MCF 10A (cell line): ENCODE data around the gene MFSD6L. TPM values are rescaled to one million over a fixed set of nuclear protein-coding genes. Genes with fewer than 3 reads are reported as not detected.

ENCODE experiments used
- BruUV-seq: library from RNA; stranded (reverse); fragments of 400-500 nt; replicated peaks from 2 replicates; lab custom pipeline; 2021; lab: Mats Ljungman, UMichigan
- CTCF ChIA-PET: fragments of 300-600 bp; sonication (Branson Sonifier 250); formaldehyde crosslinking; extraction: SDS; loops from one replicate; lab custom pipeline; 2021; ENCODE audit warnings: antibody characterized with exemption, inconsistent platforms; lab: Yijun Ruan, JAX
- POLR2A ChIA-PET: fragments of 300-600, 350-650 bp; sonication (Branson Sonifier 250); formaldehyde crosslinking; extraction: SDS; loops from one replicate; lab custom pipeline; 2020; ENCODE audit warnings: antibody characterized with exemption, inconsistent platforms; lab: Yijun Ruan, JAX
- DNase-seq: peaks from one replicate; pipeline ENCODE4 v3.0.0-alpha.2; 2018; ENCODE audit not compliant: unreplicated experiment
- H3K27ac Mint-ChIP-seq: one replicate; pipeline ENCODE4 v1.8.0; 2022; ENCODE audit warnings: mild to moderate bottlenecking, low read depth, mixed read lengths; ENCODE audit not compliant: unreplicated experiment
- H3K27me3 Mint-ChIP-seq: one replicate; pipeline ENCODE4 v1.8.0; 2022; ENCODE audit warnings: mixed read lengths; ENCODE audit not compliant: insufficient read depth, unreplicated experiment
- H3K36me3 Mint-ChIP-seq: one replicate; pipeline ENCODE4 v1.8.0; 2022; ENCODE audit warnings: mild to moderate bottlenecking, moderate library complexity, mixed read lengths; ENCODE audit not compliant: insufficient read depth, unreplicated experiment
- H3K4me1 Mint-ChIP-seq: one replicate; pipeline ENCODE4 v1.8.0; 2022; ENCODE audit warnings: mixed read lengths; ENCODE audit not compliant: insufficient read depth, unreplicated experiment
- H3K4me3 Mint-ChIP-seq: one replicate; pipeline ENCODE4 v1.8.0; 2022; ENCODE audit warnings: mild to moderate bottlenecking, moderate library complexity, mixed read lengths; ENCODE audit not compliant: unreplicated experiment
- H3K9me3 Mint-ChIP-seq: one replicate; pipeline ENCODE4 v1.8.0; 2022; ENCODE audit warnings: mixed read lengths; ENCODE audit not compliant: unreplicated experiment
- intact Hi-C: fragments of 100-400 bp; cut with micrococcal nuclease; formaldehyde crosslinking; loops from 2 replicates; pipeline ENCODE4 v1.14.1; 2022
- total RNA-seq: library from RNA; stranded (reverse); gene quantifications from 2 replicates; pipeline ENCODE4 v1.2.3, GENCODE V29; 2022
- TF ChIP-seq, protein P1 (sequence below): fragments of 200-600 bp; IDR thresholded peaks from one replicate; pipeline ENCODE4 v1.8.0; 2022; ENCODE audit warnings: antibody characterized with exemption, mild to moderate bottlenecking; ENCODE audit not compliant: unreplicated experiment

MFSD6L gene
- total RNA-seq, 1 experiment from 2014 or later: not detected

DNA sequence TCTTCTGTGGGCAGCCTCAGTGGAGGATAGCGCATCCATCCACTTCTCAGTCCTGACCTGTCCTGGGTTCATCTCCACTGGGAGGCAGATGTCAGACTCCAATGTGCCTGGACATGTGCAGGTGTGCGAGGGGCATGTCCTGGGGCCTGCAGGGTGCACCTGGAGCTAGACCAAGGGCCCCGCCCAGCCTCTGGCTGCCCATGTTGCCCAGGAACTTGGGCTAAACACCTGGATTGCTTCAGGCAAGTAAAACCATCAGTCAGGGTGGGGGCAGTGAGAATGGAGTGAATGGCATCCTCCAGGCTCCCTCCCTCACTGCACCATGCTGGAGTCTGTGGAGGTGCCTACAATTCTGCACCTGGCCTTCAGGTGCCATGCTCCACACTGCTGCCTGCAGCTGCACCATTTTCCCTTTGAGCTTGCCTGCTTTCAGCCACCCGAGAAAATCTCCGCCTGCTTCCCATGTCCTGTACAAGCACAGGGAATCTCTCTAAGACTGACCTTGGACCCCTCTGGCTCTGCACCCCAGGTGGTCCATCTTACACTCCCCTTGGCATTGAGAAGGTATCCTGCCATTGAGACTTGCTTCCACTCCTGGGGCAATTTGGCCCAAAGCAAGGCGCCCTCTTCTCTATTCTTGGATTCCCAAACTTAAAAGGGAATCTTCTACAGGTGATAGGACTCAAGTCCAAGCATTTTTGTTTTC, 2.1 kb upstream of the MFSD6L start:
- BruUV-seq: no TSS peak
- intact Hi-C loops: no loop called here

DNA sequence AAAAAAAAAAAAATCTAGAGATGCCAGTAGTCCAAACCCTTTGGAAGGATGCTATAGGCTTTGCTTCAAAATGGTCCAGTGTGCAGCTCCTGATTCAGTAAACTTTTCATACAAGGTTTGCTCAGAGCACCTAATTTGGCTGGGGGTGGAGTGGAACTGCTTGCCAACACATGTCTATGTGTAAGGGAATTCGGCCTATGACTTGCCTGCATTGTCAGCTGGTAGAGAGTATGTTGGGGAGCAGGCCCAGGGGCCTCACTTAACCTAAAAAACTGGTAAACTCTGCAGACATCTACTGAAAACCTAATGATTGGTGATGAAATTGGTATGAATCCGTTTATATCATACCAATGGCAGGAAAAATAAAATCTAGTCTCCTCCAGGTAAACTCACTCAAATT, 1.5 kb upstream of the MFSD6L start:
- ChIA-PET CTCF (interaction anchor here (0.8 to 1.9 kb wide), 2 partner anchors 15 to 48 kb away, joined by 3 to 15 read pairs; no protein-coding TSS in a partner anchor), POLR2A (no interaction called here)
- no peaks in the 10 kb centered on the region for H3K36me3 Mint-ChIP-seq
- intact Hi-C loops: no loop called here
- no peaks in the 10 kb centered on the region for H3K9me3 Mint-ChIP-seq
- H3K4me1 Mint-ChIP-seq: no peaks in the 10 kb centered on the region
- no peak for DNase-seq
- BruUV-seq: no TSS peak
- TF ChIP-seq, protein P1, sequence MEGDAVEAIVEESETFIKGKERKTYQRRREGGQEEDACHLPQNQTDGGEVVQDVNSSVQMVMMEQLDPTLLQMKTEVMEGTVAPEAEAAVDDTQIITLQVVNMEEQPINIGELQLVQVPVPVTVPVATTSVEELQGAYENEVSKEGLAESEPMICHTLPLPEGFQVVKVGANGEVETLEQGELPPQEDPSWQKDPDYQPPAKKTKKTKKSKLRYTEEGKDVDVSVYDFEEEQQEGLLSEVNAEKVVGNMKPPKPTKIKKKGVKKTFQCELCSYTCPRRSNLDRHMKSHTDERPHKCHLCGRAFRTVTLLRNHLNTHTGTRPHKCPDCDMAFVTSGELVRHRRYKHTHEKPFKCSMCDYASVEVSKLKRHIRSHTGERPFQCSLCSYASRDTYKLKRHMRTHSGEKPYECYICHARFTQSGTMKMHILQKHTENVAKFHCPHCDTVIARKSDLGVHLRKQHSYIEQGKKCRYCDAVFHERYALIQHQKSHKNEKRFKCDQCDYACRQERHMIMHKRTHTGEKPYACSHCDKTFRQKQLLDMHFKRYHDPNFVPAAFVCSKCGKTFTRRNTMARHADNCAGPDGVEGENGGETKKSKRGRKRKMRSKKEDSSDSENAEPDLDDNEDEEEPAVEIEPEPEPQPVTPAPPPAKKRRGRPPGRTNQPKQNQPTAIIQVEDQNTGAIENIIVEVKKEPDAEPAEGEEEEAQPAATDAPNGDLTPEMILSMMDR: no peak
- H3K27ac Mint-ChIP-seq: no peak overlapping the region
- no peak overlapping the region for H3K4me3 Mint-ChIP-seq
- H3K27me3 Mint-ChIP-seq: no peaks in the 10 kb centered on the region

More for the DNA sequence above, 2.1 kb upstream of the MFSD6L start:
- H3K4me3 Mint-ChIP-seq: no peak overlapping the region
- H3K36me3 Mint-ChIP-seq: no peaks in the 10 kb centered on the region
- DNase-seq: no peak
- CTCF ChIA-PET: interaction anchor here (0.7 kb wide), 1 partner anchor 382 kb away, joined by 3 read pairs; no protein-coding TSS in a partner anchor
- H3K27ac Mint-ChIP-seq: no peak overlapping the region
- no peaks in the 10 kb centered on the region for H3K9me3 Mint-ChIP-seq
- no peaks in the 10 kb centered on the region for H3K27me3 Mint-ChIP-seq
- TF ChIP-seq, protein P1: no peak
- POLR2A ChIA-PET: no interaction called here
- H3K4me1 Mint-ChIP-seq: no peaks in the 10 kb centered on the region

DNA sequence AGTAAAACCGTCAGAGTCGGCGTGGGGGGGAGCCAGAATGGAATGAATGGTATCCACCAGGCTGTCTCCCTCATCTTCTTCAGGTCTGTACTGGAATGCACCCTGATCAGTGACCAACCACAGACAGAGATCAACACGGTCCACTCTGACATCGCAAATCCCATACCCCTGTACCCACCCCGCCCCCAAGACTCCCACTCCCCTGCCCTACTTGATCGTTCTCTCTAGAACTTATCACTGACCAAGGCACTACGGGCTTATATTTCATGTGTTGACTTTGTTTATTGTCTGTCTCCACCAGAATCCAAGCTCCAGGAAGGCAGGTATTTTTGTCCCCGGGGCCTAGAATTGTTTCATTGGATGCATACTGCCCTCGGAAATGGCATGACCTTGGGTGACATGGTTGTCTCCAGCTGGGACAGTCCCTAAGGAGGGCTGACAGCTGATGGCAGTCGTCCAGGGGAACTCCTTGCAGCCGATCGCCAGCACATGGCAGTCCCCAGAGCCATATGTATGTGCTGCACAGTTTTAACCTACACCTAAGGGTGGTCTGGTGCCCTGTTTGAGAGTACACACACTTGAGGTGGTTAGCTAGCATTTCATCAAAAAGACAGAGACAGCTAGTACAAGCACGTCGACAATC, 526 bp upstream of the MFSD6L start:
- Mint-ChIP-seq H3K27ac (no peak overlapping the region), H3K9me3 (no peaks in the 10 kb centered on the region), H3K4me1 (no peaks in the 10 kb centered on the region), H3K27me3 (no peaks in the 10 kb centered on the region), H3K4me3 (no peak overlapping the region), H3K36me3 (no peaks in the 10 kb centered on the region)
- TF ChIP-seq, protein P1: no peak
- DNase-seq: no peak
- CTCF ChIA-PET: interaction anchor here (0.8 to 1.9 kb wide), 2 partner anchors 14 to 47 kb away, joined by 3 to 15 read pairs; no protein-coding TSS in a partner anchor
- intact Hi-C loops: no loop called here
- no TSS peak for BruUV-seq
- POLR2A ChIA-PET: no interaction called here

DNA sequence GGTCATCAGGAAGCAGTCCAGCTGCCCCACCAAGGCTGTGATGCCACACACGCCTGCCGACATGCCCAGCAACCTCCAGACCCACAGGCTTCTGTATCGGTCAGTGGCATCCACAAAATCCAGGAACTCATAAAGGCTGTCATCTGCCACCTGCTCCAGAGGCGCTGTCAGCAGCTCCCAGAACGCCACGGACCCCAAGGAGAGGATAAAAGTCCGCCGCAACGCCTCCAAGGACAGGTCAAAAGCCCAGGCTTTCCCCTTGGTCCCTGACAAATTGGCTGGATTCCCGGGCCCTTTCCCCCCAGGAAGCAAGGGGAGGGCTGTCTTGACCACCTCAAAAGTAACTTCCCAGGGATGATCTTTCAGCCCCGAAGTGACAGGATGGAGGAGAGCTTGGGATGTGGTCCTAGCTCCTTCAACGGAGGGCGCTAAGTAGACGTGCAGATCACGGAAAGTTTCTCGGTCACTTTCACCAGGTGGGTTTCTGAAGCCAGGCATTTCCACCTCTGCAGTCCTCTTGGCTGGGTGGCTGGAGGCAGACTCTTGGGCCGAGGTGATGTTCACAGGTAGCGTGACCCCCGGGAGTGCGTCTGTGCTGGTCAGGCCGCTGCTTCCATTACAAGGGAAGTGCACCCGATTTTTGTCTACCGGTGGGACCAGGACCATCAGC, 854 bp downstream of the MFSD6L start:
- ChIA-PET CTCF (interaction anchor here (0.6 to 1.9 kb wide), 5 partner anchors 13 to 91 kb away, joined by 3 to 15 read pairs (median 4); no protein-coding TSS in a partner anchor), POLR2A (interaction anchor here (0.6 kb wide), 1 partner anchor 447 kb away, joined by 3 read pairs; no protein-coding TSS in a partner anchor)
- H3K36me3 Mint-ChIP-seq: no peaks in the 10 kb centered on the region
- H3K27me3 Mint-ChIP-seq: no peaks in the 10 kb centered on the region
- DNase-seq: no peak
- no peak overlapping the region for H3K4me3 Mint-ChIP-seq
- H3K4me1 Mint-ChIP-seq: no peaks in the 10 kb centered on the region
- TF ChIP-seq, protein P1: no peak
- no TSS peak for BruUV-seq
- intact Hi-C loops: no loop called here
- peaks cover 8% of the 10 kb centered on the region for H3K9me3 Mint-ChIP-seq
- H3K27ac Mint-ChIP-seq: no peak overlapping the region
